Glutamatergic neuron (in vitro differentiated cells): Measurements from ENCODE around the gene NXPE4. TPM values are rescaled to one million over a fixed set of nuclear protein-coding genes. Genes with fewer than 3 reads are reported as not detected.

ENCODE experiments used
- DNase-seq: peaks from one replicate; pipeline ENCODE4 v3.0.0; 2022
- H3K27ac Mint-ChIP-seq: one replicate; pipeline ENCODE4 v1.8.0; 2020; ENCODE audit warnings: mild to moderate bottlenecking, mixed read lengths, inconsistent platforms; ENCODE audit not compliant: unreplicated experiment
- H3K27me3 Mint-ChIP-seq: one replicate; pipeline ENCODE4 v1.8.0; 2020; ENCODE audit warnings: mild to moderate bottlenecking, moderate library complexity, mixed read lengths, inconsistent platforms; ENCODE audit not compliant: unreplicated experiment
- H3K36me3 Mint-ChIP-seq: one replicate; pipeline ENCODE4 v1.8.0; 2020; ENCODE audit warnings: mild to moderate bottlenecking, mixed read lengths, inconsistent platforms; ENCODE audit not compliant: unreplicated experiment
- H3K4me1 Mint-ChIP-seq: one replicate; pipeline ENCODE4 v1.8.0; 2020; ENCODE audit warnings: mild to moderate bottlenecking, low read depth, mixed read lengths, inconsistent platforms; ENCODE audit not compliant: unreplicated experiment
- H3K4me3 Mint-ChIP-seq: one replicate; pipeline ENCODE4 v1.8.0; 2020; ENCODE audit warnings: mild to moderate bottlenecking, mixed read lengths, inconsistent platforms; ENCODE audit not compliant: unreplicated experiment
- H3K9me3 Mint-ChIP-seq: one replicate; pipeline ENCODE4 v1.8.0; 2020; ENCODE audit warnings: mild to moderate bottlenecking, moderate library complexity, mixed read lengths, inconsistent platforms; ENCODE audit not compliant: unreplicated experiment
- total RNA-seq: library from RNA; stranded (reverse); fragmentation: NEBNext Ultra II Directional; extraction: Animal tissue kit (Norgen Biotek cat#: 25700); gene quantifications from one replicate; pipeline ENCODE4 v1.2.1, GENCODE V29; 2021; ENCODE audit not compliant: unreplicated experiment
- TF ChIP-seq, protein P1 (sequence below): fragments of 200-600 bp; sonication (generic); IDR thresholded peaks from one replicate; pipeline ENCODE4 v1.5.0; 2021; ENCODE audit not compliant: partially characterized antibody, unreplicated experiment

Gene NXPE4
- total RNA-seq, 1 donor from 2014 or later: not detected

DNA sequence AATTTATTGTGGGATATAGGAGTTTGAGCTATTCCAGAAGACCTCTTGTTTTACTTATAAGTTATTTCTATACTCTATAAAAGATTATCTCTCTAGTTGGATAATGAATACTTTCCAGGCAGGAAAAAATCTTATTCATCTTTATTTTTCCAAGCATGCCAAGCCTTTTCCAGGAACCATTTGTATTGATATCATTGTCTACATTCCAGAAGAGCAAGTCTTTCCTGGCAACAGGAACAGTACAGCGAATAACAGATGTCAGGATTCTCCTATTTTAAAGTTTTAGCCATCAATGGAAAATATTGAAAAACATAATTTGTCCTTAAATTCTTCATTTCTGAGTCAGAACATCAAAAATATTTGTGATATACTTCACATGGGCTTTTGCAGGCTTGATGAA lies 30.8 kb downstream of the NXPE4 start:
- Mint-ChIP-seq H3K27ac (no peak overlapping the region), H3K9me3 (peaks cover 5% of the 10 kb centered on the region), H3K4me3 (no peak overlapping the region), H3K4me1 (no peaks in the 10 kb centered on the region), H3K27me3 (no peaks in the 10 kb centered on the region), H3K36me3 (no peaks in the 10 kb centered on the region)
- no peak for DNase-seq
- TF ChIP-seq, protein P1, sequence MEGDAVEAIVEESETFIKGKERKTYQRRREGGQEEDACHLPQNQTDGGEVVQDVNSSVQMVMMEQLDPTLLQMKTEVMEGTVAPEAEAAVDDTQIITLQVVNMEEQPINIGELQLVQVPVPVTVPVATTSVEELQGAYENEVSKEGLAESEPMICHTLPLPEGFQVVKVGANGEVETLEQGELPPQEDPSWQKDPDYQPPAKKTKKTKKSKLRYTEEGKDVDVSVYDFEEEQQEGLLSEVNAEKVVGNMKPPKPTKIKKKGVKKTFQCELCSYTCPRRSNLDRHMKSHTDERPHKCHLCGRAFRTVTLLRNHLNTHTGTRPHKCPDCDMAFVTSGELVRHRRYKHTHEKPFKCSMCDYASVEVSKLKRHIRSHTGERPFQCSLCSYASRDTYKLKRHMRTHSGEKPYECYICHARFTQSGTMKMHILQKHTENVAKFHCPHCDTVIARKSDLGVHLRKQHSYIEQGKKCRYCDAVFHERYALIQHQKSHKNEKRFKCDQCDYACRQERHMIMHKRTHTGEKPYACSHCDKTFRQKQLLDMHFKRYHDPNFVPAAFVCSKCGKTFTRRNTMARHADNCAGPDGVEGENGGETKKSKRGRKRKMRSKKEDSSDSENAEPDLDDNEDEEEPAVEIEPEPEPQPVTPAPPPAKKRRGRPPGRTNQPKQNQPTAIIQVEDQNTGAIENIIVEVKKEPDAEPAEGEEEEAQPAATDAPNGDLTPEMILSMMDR: no peak

DNA sequence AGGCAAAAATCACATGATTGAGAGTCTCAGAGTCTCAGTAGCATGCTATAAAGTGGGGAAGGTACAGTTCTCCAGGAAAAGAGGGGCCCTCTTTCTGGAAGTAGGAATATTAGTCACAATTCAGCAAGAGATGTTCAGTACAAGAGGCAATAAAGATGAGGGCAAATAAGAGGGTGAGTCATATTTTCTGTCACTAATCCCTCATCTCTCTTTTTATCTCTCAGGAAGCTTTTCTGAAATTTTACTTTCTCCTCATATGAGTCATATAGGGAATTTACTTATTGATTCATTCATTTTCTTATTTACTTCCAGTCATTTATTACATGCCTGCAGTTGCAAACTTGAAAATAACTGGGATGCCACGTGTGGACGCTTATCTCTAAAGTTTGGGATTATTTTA lies 32.5 kb downstream of the NXPE4 start:
- H3K36me3 Mint-ChIP-seq: no peaks in the 10 kb centered on the region
- H3K4me3 Mint-ChIP-seq: no peak overlapping the region
- H3K9me3 Mint-ChIP-seq: peaks cover 3% of the 10 kb centered on the region
- no peak for DNase-seq
- H3K4me1 Mint-ChIP-seq: no peaks in the 10 kb centered on the region
- no peaks in the 10 kb centered on the region for H3K27me3 Mint-ChIP-seq
- TF ChIP-seq, protein P1: no peak
- no peak overlapping the region for H3K27ac Mint-ChIP-seq

DNA sequence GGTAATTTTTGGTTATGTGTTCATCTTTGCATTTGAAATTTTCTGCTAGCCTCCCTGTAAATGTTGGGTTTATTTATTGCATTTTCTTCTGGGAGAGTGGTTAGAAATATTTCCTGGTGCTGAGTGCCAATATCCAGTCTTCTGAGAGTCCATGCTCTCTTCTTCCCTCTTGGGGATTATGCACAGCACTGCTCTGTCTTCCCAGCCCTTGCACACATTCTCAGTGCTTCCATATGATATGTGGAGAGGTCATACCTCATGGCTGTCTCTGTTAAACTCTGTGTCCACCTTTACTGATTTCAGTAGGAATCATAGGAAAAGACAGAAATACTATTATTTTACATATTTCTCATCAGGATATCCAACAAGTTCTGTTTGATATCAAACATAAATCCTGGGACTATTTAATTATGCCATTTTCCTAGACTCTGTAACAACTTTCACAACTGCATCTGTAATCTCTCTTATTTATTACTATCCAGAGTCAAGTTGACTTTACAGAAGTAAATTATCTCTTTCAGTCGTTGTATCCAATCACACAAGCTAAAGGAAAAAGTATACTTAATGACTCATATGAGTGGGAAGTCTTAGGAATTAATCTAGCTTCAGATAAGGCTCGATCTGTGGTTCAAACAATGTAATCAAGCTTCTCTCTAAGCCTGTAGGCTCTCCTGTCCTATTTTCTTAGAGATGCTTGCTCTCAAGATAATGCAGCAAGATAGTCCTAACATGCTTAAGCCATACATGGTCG lies 33.2 kb downstream of the NXPE4 start:
- Mint-ChIP-seq H3K4me3 (no peak overlapping the region), H3K4me1 (no peaks in the 10 kb centered on the region), H3K27me3 (no peaks in the 10 kb centered on the region), H3K36me3 (no peaks in the 10 kb centered on the region), H3K9me3 (peaks cover 3% of the 10 kb centered on the region), H3K27ac (no peak overlapping the region)
- no peak for DNase-seq
- TF ChIP-seq, protein P1: no peak

DNA sequence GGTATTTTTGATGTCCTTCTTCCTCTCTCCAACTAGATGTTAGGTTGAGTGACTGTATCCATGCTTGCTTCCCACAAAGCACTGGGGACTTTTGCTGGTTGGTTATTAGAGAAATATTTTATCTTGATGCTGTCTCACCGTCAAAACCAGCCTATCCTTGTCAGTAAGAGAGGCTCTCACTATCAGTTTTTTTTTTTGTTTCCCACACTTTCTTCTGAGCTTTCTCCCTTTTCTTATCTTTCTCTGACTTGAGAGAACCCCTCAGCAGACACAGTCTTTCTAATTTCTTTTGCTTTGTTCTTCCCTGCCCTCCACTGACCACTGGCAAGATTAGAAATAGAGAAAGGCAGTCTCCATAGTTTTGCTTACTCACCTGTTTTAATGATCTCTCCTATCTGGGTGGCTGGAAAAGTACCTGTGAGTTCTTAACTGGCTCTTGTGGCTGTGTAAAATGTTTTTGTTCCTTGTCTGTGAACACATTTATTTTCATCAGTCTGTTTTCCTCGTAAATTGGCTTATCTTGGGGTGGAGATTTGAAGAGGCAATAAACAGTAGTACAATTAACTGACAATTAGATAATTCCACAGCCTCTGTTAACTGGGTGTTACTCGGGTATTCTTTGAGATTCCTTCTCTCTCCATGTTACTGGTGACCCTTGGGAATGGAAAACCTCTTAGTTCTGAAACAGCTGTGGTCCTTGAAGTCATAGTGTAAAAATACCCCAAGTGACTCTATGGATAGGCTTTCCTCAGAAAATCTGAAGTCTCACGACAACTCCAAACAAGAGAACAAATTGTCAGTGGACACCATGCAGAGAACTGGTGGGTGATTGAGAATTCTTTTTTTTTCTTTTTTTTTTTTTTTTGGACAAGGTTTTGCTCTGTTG lies 35.9 kb downstream of the NXPE4 start, which contains the start of gene NXPE1:
Gene NXPE1, minus strand, starts transcription at position 457 of the 886 bp plus-strand sequence. CDS start 8,680 bp downstream, outside the sequence.
- H3K4me1 Mint-ChIP-seq: no peaks in the 10 kb centered on the region
- no peaks in the 10 kb centered on the region for H3K27me3 Mint-ChIP-seq
- TF ChIP-seq, protein P1: no peak
- DNase-seq: no peak
- no peaks in the 10 kb centered on the region for H3K9me3 Mint-ChIP-seq
- H3K27ac Mint-ChIP-seq: no peak within 1 kb of the TSS
- no peaks in the 10 kb centered on the region for H3K36me3 Mint-ChIP-seq
- no peak within 1 kb of the TSS for H3K4me3 Mint-ChIP-seq
